Stimulated activated CD4-positive, alpha-beta T cell treated with anti-CD3 and anti-CD28 coated beads, Interleukin-1b, Interleukin-23, amount 100 ng/mL, for 24 hours (primary cell): Measurements from ENCODE around the gene BABAM2.

ENCODE experiments used
- DNase-seq, 4 experiments: peaks; one replicate each; pipeline ENCODE4 v3.0.0-alpha.2; 2020; ENCODE audit warnings: low read depth in 4 of 4, low spot score in 1 of 4

The BABAM2 gene

DNA sequence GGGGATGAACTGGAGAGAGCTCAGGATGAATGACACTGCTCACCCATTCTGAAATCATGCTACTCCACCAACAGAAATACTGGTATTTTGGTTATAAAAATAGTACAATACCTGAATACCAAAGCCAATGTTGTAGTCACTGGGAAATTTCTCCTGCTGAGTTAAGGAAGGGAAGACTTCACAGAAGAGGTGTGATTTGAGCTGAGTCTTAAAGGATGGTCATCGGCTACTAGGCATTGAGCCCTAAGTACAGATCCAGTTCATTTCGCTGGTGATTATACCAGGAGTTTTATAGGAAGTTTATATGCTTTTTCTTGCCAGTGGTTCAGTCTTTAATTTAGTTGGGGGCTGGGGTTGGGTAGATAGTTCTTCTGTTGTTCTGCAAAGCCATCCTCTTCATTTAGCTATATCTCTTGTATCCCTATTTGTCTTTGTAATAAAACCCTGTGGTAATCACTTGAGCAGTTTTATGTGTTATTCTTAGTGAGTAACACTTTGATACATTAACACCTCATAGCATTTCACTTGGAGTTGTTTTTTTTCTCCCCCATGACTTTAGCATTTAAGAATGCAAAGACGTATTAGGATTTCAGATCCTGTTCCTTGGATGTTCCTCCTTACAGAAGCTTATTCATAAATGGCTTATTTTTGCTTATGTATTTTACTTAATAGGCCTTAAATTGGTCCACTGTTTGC lies 262.2 kb downstream of the BABAM2 start:
- no peak for DNase-seq

DNA sequence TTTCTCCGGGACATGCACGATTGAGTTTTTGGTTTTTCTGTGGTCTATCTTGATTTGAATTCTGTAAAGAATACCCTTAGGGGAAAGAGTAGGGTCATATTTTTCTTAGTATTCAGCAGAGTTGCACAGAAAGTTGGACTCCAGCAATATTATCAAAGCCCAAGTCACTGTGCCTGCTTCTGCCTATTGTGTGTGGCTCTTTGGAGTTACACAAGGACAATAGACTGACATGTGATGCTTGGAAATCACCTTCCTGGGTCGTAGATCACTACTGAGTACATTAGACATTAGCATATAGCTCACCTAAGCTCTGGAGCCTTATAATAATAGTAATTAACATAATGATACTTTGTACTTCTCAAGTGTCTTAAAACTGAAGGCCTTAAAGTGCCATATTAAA lies 263.3 kb downstream of the BABAM2 start:
- DNase-seq, result no peak

GRCh38 chr2:28155086-28155485 lies 264.6 kb downstream of the BABAM2 start:
- no peak for DNase-seq

DNA sequence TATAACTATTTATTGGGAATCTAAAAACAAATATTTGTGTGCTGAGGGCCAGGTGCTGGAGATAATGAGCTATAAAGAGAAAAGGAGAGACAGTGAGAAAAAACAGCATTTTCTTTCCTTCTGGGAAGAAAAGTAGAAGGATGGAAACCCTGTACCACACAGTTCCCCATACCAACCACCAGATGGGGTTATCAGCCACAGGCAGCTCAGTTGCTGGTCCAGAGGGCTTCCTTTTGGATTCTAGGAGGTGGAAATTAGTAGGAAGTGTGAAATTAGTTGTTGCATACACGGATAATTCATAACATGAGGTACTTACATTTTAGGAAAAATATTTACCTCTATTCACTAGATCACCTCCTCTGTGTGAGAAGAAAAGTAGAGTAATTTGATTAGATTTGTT lies 265.1 kb downstream of the BABAM2 start:
- DNase-seq, result no peak

DNA sequence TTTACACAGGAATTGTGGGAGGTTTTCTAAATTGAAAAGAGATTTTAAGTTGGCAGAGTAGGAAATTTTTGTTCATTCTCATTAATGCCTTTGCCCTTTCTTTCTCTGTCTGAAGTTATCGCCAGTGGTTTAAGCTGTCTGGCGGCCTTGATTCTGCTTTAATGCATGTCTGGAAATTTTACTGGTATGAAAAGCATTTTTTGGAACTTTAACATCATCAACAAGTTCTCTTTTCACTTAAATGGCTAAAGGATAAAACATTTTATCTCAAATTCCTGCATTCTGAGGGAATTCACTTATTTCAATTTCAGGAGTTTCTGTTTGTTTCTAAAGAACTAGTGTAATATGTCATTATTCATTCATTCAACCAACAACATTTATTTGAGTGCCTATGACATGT lies 268.3 kb downstream of the BABAM2 start:
- DNase-seq, result no peak

- no peak for DNase-seq
These were observed 270.5 kb downstream of the BABAM2 start for GRCh38 chr2:28160986-28161425.

GRCh38 chr2:28161466-28161865 lies 270.9 kb downstream of the BABAM2 start:
- DNase-seq, result no peak

- no peak for DNase-seq
These were observed 272.0 kb downstream of the BABAM2 start for GRCh38 chr2:28162564-28162963.

- no peak for DNase-seq
These were observed 272.5 kb downstream of the BABAM2 start for GRCh38 chr2:28163028-28163427.

GRCh38 chr2:28163627-28164279 lies 273.2 kb downstream of the BABAM2 start:
- no peak for DNase-seq

- DNase-seq, result no peak
These were observed 273.8 kb downstream of the BABAM2 start for GRCh38 chr2:28164280-28164801.

GRCh38 chr2:28165087-28165635 lies 274.6 kb downstream of the BABAM2 start:
- no peak for DNase-seq

GRCh38 chr2:28166956-28167355 lies 276.4 kb downstream of the BABAM2 start:
- DNase-seq, result no peak

GRCh38 chr2:28168376-28168775 lies 277.8 kb downstream of the BABAM2 start:
- DNase-seq, result no peak

DNA sequence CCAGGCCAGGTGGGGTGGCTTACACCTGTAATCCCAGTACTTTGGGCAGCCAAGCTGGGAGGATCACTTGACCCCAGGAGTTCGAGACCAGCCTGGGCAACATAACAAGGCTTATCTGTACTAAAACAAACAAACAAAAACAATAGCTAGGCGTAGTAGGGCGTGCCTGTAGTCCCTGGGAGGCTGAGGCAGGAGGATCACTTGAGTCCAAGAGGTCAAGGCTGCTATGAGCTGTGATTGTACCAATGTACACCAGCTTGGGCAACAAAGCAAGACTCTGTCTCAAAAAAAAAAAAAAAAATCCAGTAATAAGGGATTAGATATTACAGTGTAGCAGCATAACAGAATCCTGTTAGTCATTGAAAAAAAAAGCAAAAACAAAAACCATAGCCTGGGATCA lies 279.0 kb downstream of the BABAM2 start:
- DNase-seq, result no peak

GRCh38 chr2:28172114-28172898 lies 281.8 kb downstream of the BABAM2 start:
- no peak for DNase-seq

GRCh38 chr2:28173377-28173776 lies 282.8 kb downstream of the BABAM2 start:
- DNase-seq, result no peak

DNA sequence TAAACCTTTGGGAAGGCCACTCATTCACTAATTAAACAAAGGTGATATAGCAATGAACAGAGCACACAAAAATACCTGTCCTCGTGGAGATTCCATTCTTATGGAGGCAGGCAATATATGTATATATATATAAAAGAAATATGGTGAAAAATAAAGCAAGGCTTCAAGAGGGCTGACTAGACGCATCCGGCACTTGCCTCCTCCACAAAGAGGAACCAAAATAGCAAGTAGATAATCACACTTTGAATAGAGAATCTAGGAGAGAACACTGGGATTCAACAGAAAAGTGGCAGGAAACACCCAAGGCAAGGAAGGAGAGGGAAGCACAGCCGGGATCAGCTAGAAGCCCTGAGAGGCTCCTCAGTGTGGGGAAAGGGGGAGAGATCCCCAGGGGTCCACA lies 283.7 kb downstream of the BABAM2 start:
- no peak for DNase-seq

- no peak for DNase-seq
These were observed 284.5 kb downstream of the BABAM2 start for GRCh38 chr2:28175028-28175427.

DNA sequence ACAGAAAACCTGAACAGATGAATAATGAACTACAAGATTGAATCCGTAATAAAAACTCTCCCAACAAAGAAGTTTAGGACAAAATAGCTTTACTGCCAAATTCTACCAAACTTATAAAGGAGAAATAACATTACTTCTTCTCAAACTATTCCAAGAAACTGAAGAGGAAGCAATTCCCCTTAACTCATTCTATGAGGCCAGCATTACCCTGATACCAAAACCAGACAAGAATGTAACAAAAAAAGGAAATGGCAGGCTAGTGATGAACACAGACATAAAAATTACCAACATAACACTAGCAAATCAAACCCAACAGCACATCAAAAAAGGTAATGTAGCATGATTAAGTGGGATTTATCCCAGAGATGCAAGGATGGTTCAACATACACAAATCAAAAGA lies 288.4 kb downstream of the BABAM2 start:
- DNase-seq, result no peak

- DNase-seq, result no peak
These were observed 291.3 kb downstream of the BABAM2 start for GRCh38 chr2:28181801-28182200.

- no peak for DNase-seq
These were observed 291.8 kb downstream of the BABAM2 start for GRCh38 chr2:28182348-28182747.
